ENCODE data around the gene THBS1.

Gene THBS1

GRCh38 chr15:39589815-39590644 is 9.2 kb downstream of the THBS1 start:
- DNase-seq, result no peak

- DNase-seq, result no peak
These were observed 10.4 kb downstream of the THBS1 start for GRCh38 chr15:39591141-39591895.

GRCh38 chr15:39591896-39592315 is 11.0 kb downstream of the THBS1 start:
- DNase-seq, result no peak

GRCh38 chr15:39592500-39592899 is 11.6 kb downstream of the THBS1 start:
- no peak for DNase-seq

GRCh38 chr15:39593071-39593655 is 12.3 kb downstream of the THBS1 start:
- DNase-seq, result no peak

GRCh38 chr15:39593656-39594445 is 13.0 kb downstream of the THBS1 start:
- no peak for DNase-seq

GRCh38 chr15:39594446-39595337 is 13.8 kb downstream of the THBS1 start:
- no peak for DNase-seq

- DNase-seq, result no peak
These were observed 14.7 kb downstream of the THBS1 start for GRCh38 chr15:39595338-39596221.

- no peak for DNase-seq
These were observed 15.6 kb downstream of the THBS1 start for GRCh38 chr15:39596358-39597051.

- no peak for DNase-seq
These were observed 16.5 kb downstream of the THBS1 start for GRCh38 chr15:39597336-39597735.

GRCh38 chr15:39597751-39598185 is 16.9 kb downstream of the THBS1 start:
- DNase-seq, result no peak

- no peak for DNase-seq
These were observed 17.4 kb downstream of the THBS1 start for GRCh38 chr15:39598186-39598850.

- DNase-seq, result no peak
These were observed 18.3 kb downstream of the THBS1 start for GRCh38 chr15:39598958-39599845.

GRCh38 chr15:39599871-39600270 is 19.0 kb downstream of the THBS1 start:
- no peak for DNase-seq

GRCh38 chr15:39602143-39602542 is 21.3 kb downstream of the THBS1 start:
- DNase-seq, result no peak

- no peak for DNase-seq
These were observed 24.3 kb downstream of the THBS1 start for GRCh38 chr15:39605146-39605545.

GRCh38 chr15:39608185-39609139 is 27.6 kb downstream of the THBS1 start:
- DNase-seq, result no peak

All from cortex of kidney (tissue), 1 donor.